Ectodermal cell (in vitro differentiated cells): ENCODE data around the gene RGPD3.
"Not testable (repeated sequence)": the region's sequence is repeated elsewhere in the genome, so short reads cannot be mapped to it uniquely, and the experiment has no call there.

ENCODE experiments used
- H3K27ac ChIP-seq: 2 replicates; pipeline ENCODE4 v1.7.0; 2013; ENCODE audit warnings: mild to moderate bottlenecking, low read depth, low read length; ENCODE audit not compliant: insufficient read depth, poor library complexity, severe bottlenecking
- H3K27me3 ChIP-seq: 2 replicates; pipeline ENCODE4 v1.7.0; 2013; ENCODE audit warnings: mild to moderate bottlenecking, low read length; ENCODE audit not compliant: insufficient read depth, control insufficient read depth, poor library complexity, severe bottlenecking
- H3K36me3 ChIP-seq: one replicate; pipeline ENCODE4 v1.7.0; 2013; ENCODE audit warnings: low read length; ENCODE audit not compliant: control insufficient read depth, insufficient read depth
- H3K4me1 ChIP-seq: one replicate; pipeline ENCODE4 v1.7.0; 2013; ENCODE audit warnings: low read length; ENCODE audit not compliant: control insufficient read depth, insufficient read depth
- H3K4me3 ChIP-seq: 2 replicates; pipeline ENCODE4 v1.7.0; 2013; ENCODE audit warnings: low read depth, low read length, control low read depth; ENCODE audit not compliant: insufficient read depth
- H3K9me3 ChIP-seq: 2 replicates; pipeline ENCODE4 v1.7.0; 2013; ENCODE audit warnings: mild to moderate bottlenecking, low read length, moderate library complexity; ENCODE audit not compliant: control insufficient read depth
- WGBS, 2 experiments: methylation state at CpG; one replicate each; pipeline ENCODE4 v1.1.7; 2013; ENCODE audit warnings: missing lambda C conversion rate in 2 of 2; 5-methylcytosine and 5-hydroxymethylcytosine counted together

RGPD3 gene

GRCh38 chr2:106508660-106509373 is 40.6 kb upstream of the RGPD3 start:
- not testable (repeated sequence) for H3K4me1 ChIP-seq, H3K27ac ChIP-seq, H3K27me3 ChIP-seq, H3K4me3 ChIP-seq, H3K36me3 ChIP-seq, H3K9me3 ChIP-seq
- WGBS, 2 experiments = 88% methylated on average over 5 of the region's 11 CpGs

GRCh38 chr2:106506002-106506687 is 37.9 kb upstream of the RGPD3 start:
- H3K36me3 ChIP-seq, H3K4me1 ChIP-seq, H3K27me3 ChIP-seq, H3K4me3 ChIP-seq, H3K27ac ChIP-seq, H3K9me3 ChIP-seq: not testable (repeated sequence)
- 93 to 94% methylated on average over 6 to 7 of the region's 9 CpGs for WGBS, 2 experiments

GRCh38 chr2:106504787-106505186 is 36.6 kb upstream of the RGPD3 start:
- not testable (repeated sequence) for H3K36me3 ChIP-seq, H3K4me3 ChIP-seq, H3K4me1 ChIP-seq, H3K9me3 ChIP-seq, H3K27me3 ChIP-seq, H3K27ac ChIP-seq
- 86 to 95% methylated on average over 4 of the region's 4 CpGs for WGBS, 2 experiments

- not testable (repeated sequence) for H3K4me3 ChIP-seq, H3K27ac ChIP-seq, H3K9me3 ChIP-seq, H3K4me1 ChIP-seq, H3K27me3 ChIP-seq, H3K36me3 ChIP-seq
- 94 to 96% methylated on average over 7 to 10 of the region's 11 CpGs for WGBS, 2 experiments
These were observed 36.0 kb upstream of the RGPD3 start for GRCh38 chr2:106504192-106504591.

- H3K9me3 ChIP-seq, H3K27me3 ChIP-seq, H3K27ac ChIP-seq, H3K36me3 ChIP-seq, H3K4me3 ChIP-seq, H3K4me1 ChIP-seq: not testable (repeated sequence)
- WGBS, 2 experiments = 94 to 96% methylated on average over 7 to 8 of the region's 8 CpGs
These were observed 34.1 kb upstream of the RGPD3 start for GRCh38 chr2:106502351-106502750.

GRCh38 chr2:106500350-106500749 is 32.1 kb upstream of the RGPD3 start:
- not testable (repeated sequence) for H3K36me3 ChIP-seq, H3K27ac ChIP-seq, H3K9me3 ChIP-seq, H3K4me1 ChIP-seq, H3K27me3 ChIP-seq, H3K4me3 ChIP-seq
- no CpG with 5 or more reads among the region's 7 CpGs for WGBS, 2 experiments

GRCh38 chr2:106498549-106498948 is 30.3 kb upstream of the RGPD3 start:
- H3K27me3 ChIP-seq, H3K9me3 ChIP-seq, H3K4me3 ChIP-seq, H3K4me1 ChIP-seq, H3K36me3 ChIP-seq, H3K27ac ChIP-seq: not testable (repeated sequence)
- WGBS, 2 experiments = 89 to 92% methylated on average over 1 of the region's 1 CpG

GRCh38 chr2:106492913-106493312 is 24.7 kb upstream of the RGPD3 start:
- WGBS, 2 experiments = 64 to 66% methylated on average over 4 of the region's 6 CpGs
- not testable (repeated sequence) for H3K27me3 ChIP-seq, H3K4me1 ChIP-seq, H3K9me3 ChIP-seq, H3K36me3 ChIP-seq, H3K27ac ChIP-seq, H3K4me3 ChIP-seq

GRCh38 chr2:106492399-106492798 is 24.2 kb upstream of the RGPD3 start:
- not testable (repeated sequence) for H3K36me3 ChIP-seq, H3K4me3 ChIP-seq, H3K27ac ChIP-seq, H3K4me1 ChIP-seq, H3K9me3 ChIP-seq, H3K27me3 ChIP-seq
- 70% methylated on average over 4 to 5 of the region's 6 CpGs for WGBS, 2 experiments

- not testable (repeated sequence) for H3K4me3 ChIP-seq, H3K4me1 ChIP-seq, H3K36me3 ChIP-seq, H3K9me3 ChIP-seq, H3K27ac ChIP-seq
- 78 to 85% methylated on average over 5 to 6 of the region's 6 CpGs for WGBS, 2 experiments
- peaks cover 27% of the 10 kb centered on the region for H3K27me3 ChIP-seq
These were observed 21.5 kb upstream of the RGPD3 start for GRCh38 chr2:106489701-106490100.
